PC-9 (cell line): ENCODE results near the gene DNAJC15.

Experiments
- EZH2 ChIP-seq: fragments of 200-600 bp; sonication (generic); IDR thresholded peaks from 2 replicates; pipeline ENCODE4 v1.8.0; 2017; ENCODE audit warnings: antibody characterized with exemption, low read depth
- TF ChIP-seq, protein P1 (sequence below): fragments of 200-600 bp; sonication (generic); conservative IDR thresholded peaks from 2 replicates; pipeline ENCODE4 v1.6.1; 2017; ENCODE audit warnings: mixed run types, antibody characterized with exemption, mild to moderate bottlenecking, moderate library complexity

DNA sequence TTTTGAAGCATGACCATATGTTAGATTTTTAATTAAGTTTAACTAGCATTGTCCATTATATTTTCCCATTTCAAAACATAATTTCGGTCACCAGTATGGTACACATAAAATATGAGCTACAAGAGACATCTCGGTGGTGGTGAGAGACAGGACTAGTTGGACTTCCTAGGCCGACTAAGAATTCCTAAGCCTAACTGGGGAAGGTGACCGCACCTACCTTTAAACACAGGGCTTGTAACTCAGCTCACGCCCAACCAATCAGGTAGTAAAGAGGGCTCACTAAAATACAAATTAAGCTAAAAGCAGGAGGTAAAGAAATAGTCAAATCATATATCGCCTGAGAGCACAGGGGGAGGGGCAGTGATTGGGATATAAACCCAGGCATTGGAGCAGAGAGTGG is 22.9 kb downstream of the DNAJC15 start:
- TF ChIP-seq, protein P1, sequence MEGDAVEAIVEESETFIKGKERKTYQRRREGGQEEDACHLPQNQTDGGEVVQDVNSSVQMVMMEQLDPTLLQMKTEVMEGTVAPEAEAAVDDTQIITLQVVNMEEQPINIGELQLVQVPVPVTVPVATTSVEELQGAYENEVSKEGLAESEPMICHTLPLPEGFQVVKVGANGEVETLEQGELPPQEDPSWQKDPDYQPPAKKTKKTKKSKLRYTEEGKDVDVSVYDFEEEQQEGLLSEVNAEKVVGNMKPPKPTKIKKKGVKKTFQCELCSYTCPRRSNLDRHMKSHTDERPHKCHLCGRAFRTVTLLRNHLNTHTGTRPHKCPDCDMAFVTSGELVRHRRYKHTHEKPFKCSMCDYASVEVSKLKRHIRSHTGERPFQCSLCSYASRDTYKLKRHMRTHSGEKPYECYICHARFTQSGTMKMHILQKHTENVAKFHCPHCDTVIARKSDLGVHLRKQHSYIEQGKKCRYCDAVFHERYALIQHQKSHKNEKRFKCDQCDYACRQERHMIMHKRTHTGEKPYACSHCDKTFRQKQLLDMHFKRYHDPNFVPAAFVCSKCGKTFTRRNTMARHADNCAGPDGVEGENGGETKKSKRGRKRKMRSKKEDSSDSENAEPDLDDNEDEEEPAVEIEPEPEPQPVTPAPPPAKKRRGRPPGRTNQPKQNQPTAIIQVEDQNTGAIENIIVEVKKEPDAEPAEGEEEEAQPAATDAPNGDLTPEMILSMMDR: no peak
- TF ChIP-seq EZH2: no peak
